Stomach (tissue), 4 donors: ENCODE measurements around the gene FRMPD4.

Experiments
- POLR2A ChIP-seq, 4 donors: fragments of 450-650 bp; IDR thresholded peaks; one replicate each; pipeline ENCODE4 v1.6.1; 2016; ENCODE audit warnings: antibody characterized with exemption in 4 of 4, control low read depth in 2 of 4, mild to moderate bottlenecking in 1 of 4, moderate library complexity in 1 of 4
- TF ChIP-seq, protein P1 (sequence below), 7 experiments: fragments of 450-650 bp in 4 of 7; fragments of 200-600 bp in 3 of 7; sonication (generic) in 3 of 7; IDR thresholded peaks; one replicate each; pipeline ENCODE4 v1.5.1; 2016 to 2019; ENCODE audit warnings: antibody characterized with exemption in 7 of 7, control low read depth in 2 of 7, mild to moderate bottlenecking in 1 of 7

DNA sequence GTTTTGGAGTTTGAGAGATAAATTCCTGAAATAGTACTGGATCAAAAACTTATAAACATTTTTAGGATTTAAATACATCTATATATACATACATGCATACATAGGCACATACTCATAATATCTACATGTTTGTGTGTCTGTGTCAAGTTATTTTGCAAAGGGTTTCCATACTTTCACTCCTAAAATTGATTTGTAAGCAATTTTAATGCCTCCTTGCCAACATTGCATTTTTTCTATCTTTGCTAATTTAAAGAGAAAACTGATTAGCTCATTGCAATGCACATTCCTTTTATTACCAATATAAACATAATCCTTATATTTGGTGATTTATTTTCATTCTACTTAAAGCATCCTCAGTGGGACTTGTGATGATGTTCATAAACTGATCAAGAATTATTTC is 258.3 kb downstream of the FRMPD4 start:
- no peak for TF ChIP-seq POLR2A (IDR thresholded peaks at IDR 0.05)
- TF ChIP-seq, protein P1, sequence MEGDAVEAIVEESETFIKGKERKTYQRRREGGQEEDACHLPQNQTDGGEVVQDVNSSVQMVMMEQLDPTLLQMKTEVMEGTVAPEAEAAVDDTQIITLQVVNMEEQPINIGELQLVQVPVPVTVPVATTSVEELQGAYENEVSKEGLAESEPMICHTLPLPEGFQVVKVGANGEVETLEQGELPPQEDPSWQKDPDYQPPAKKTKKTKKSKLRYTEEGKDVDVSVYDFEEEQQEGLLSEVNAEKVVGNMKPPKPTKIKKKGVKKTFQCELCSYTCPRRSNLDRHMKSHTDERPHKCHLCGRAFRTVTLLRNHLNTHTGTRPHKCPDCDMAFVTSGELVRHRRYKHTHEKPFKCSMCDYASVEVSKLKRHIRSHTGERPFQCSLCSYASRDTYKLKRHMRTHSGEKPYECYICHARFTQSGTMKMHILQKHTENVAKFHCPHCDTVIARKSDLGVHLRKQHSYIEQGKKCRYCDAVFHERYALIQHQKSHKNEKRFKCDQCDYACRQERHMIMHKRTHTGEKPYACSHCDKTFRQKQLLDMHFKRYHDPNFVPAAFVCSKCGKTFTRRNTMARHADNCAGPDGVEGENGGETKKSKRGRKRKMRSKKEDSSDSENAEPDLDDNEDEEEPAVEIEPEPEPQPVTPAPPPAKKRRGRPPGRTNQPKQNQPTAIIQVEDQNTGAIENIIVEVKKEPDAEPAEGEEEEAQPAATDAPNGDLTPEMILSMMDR (IDR thresholded peaks at IDR 0.05) = no peak
